Hematopoietic multipotent progenitor cell treated with erythropoietin and hydrocortisone succinate and interleukin-3 and kit ligand, for 15 days (in vitro differentiated cells): Measurements from ENCODE around the gene MFSD2A.
"Not testable (repeated sequence)": the region's sequence is repeated elsewhere in the genome, so short reads cannot be mapped to it uniquely, and the experiment has no call there.

Experiments
- DNase-seq: peaks from one replicate; pipeline ENCODE4 v3.0.0-alpha.2; 2015; ENCODE audit warnings: low spot score

Gene MFSD2A

DNA sequence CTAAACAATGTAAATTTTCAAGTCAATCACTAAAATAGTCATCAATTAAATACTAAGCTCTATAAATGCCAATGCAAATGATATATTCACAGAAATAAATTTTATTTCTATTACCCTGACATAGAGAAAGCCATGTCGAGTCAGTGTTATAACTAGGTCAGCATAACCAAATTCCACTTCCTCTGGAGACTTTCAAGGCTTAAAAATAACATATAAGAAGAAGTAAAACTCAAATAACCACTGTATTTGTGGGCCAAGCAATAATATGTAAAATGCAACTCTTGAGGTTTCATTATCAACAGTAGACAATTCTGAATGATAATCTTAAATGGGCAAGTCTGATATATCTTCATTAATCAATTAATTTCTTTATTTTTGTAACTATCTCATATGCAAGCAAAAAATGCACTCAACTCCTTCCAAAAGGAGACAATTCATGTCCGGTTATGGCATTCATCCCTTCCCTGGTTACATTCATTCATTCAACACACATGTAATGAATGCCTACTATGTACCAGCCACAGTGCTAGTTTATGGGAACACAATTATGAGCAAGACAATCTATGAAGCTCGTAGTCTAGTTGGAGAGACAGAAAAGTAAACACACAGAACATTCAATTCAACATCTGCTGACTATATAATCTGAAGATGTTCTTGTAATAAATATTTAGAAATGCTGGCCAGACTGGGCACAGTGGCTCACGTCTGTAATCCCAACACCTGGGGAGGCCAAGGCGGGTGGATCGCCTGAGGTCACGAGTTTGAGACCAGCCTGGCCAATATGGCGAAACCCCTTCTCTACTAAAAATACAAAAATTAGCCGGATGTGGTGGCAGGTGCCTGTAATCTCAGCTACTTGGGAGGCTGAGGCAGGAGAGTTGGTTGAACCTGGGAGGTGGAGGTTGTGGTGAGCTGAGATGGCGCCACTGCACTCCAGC, 48.5 kb downstream of the MFSD2A start:
- no peak for DNase-seq

DNA sequence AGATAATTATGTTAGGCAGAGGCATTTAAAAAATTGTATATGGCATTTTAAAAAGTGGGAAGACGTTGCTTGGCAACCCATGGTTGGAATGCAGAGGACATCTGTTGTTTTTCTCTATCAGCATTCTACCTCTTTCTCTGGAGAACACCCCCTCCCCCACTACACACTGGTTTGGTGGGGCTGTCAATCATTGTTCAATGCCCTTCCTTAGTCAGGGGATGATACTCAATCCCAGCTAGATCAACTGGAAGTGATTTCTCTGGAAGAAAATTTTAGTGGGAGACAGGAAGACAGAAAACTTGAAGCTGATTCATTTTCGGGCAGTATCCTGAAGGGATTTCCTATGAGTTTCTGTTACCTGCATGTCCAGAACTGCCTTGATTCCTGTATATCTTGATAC, 49.9 kb downstream of the MFSD2A start:
- DNase-seq = no peak

GRCh38 chr1:40007481-40008034, 52.6 kb downstream of the MFSD2A start:
- not testable (repeated sequence) for DNase-seq

- no peak for DNase-seq
Measured at GRCh38 chr1:40011198-40011597, 56.3 kb downstream of the MFSD2A start.

DNA sequence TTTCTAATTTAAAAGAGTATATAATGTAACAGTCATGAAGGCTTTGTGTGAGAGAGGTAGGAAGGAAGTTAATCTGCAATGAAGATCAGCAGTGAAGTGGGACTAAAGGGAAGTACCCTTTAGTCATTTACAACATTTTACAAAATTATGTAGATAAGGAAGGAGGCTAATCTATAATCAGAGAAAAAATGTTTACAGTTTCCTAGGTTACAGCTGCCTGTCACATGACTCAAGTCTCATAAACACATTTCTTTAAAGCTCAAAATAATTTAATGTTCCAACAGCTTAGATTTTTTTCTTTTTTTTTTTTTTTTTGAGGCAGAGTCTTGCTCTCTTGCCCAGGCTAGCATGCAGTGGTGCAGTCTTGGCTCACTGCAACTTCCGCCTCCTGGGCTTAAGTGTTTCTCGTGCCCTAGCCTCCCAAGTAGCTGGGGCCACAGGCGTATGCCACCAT, 59.3 kb downstream of the MFSD2A start:
- DNase-seq = no peak

- DNase-seq = no peak
Measured at GRCh38 chr1:40014812-40015594, 60.1 kb downstream of the MFSD2A start.

GRCh38 chr1:40017951-40018575, 63.1 kb downstream of the MFSD2A start:
- DNase-seq = no peak
